NCI-H2227 treated with DMSO at 0.1 percent for 48 hours (cell line): ENCODE data around the gene PLEKHS1.
A peak's percentile ranks its signal among the peaks of the same experiment; 100 is the strongest.
"Not testable (repeated sequence)": the region's sequence is repeated elsewhere in the genome, so short reads cannot be mapped to it uniquely, and the experiment has no call there.

Source experiments
- DNase-seq: peaks from one replicate; lab custom pipeline; 2025; lab: John Stamatoyannopoulos, UW

PLEKHS1 gene

GRCh38 chr10:113740850-113741249 lies 10.6 kb upstream of the PLEKHS1 start:
- no peak for DNase-seq

- no peak for DNase-seq
Measured at GRCh38 chr10:113742466-113742865, 9.0 kb upstream of the PLEKHS1 start.

DNA sequence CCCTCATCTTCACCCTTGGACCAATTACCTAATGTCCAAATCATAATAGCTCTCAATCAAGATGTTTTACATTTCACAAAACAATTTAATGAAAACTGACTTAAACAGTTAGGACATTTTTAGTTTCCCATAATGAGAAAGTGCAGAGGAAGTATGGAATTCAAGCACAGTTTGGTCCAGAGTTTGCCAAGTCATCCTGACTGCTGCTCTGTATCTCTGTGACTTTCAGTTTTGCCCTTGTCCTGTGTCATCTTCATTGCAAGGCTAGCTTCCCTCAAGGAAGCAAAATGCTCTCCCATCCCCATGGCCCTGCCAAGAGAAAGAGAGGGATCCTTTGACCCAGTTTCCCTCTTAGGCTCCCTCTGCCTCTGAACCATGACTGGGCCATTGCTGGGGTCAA lies 7.9 kb upstream of the PLEKHS1 start:
- no peak for DNase-seq

GRCh38 chr10:113745374-113745773 lies 6.1 kb upstream of the PLEKHS1 start:
- DNase-seq, result no peak

DNA sequence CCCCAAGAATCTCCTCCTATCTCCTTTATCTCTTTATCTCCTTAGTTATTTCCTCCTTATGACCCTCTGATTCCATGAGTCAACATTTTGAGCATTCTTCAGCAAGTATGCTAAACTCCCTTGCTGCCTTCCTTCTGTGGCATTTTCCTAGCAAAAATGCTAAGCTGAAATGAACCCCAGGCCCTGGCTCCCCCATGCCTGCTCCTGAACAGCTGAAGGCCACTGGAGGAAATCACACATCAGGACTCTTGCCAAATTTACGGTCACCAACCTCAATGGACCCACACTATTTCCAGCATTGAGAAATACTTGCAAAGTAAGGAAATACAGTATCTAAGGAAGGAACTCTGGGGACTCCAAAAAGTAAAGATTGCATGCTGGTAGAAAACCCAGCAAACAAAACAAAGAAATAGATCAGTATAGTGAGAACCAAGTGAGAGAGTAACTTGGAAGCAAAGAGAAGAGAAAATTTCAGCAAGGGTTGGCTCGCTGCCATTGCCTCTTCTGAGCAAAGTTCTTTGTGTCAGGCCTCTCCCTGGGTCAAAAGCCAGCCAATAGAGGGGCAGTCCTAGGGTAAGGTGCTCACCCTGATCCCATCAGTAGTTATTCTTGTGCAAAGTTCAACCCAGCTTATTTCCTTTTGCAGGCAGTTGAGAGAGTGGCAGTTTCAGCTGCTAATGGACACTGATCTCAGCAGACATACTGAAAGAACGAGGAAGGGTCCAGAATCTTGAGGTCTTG lies 5.1 kb upstream of the PLEKHS1 start:
- DNase-seq, result no peak

DNA sequence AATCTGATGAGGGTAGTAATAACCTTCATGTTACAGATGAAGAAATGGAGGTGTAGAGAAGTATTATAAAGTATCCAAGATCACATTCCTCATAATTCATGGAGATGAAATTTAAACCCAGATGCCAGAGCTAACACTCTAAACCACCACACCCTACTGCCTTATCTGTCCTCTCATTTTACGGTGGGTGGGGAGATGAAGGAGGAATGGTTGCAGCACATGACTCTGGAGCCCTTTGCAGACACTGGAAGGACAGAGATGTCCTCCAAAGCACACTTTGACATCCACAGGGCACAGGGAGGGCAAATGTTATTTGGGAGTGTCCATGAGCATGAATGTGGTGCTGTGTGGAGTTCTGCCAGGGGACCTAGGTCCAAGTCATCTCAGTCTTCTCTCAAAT lies 1.1 kb downstream of the PLEKHS1 start:
- no peak for DNase-seq

- peak; percentile 69 for DNase-seq
Measured at GRCh38 chr10:113753020-113753692, 1.7 kb downstream of the PLEKHS1 start.

DNA sequence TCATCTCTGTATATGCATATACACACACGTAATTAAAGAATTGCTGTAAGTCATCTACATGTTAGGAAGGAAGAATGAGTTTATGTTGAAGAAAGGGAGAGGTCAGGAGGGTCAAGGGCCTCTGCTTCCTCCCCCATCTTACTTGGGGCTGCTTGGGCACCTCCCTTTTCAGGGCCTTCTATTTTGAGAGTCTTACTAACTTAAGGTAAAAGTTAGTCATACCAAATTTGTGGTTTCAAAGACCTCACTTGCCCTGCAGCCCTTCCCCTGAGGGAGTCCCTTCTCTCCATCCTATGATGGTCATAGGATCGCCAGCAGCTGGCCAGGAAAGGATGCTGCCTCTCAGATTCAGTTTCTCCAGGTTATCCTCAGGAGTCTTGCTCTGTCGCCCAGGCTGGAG lies 2.6 kb downstream of the PLEKHS1 start:
- DNase-seq, result no peak

GRCh38 chr10:113754768-113755167 lies 3.3 kb downstream of the PLEKHS1 start:
- no peak for DNase-seq

DNA sequence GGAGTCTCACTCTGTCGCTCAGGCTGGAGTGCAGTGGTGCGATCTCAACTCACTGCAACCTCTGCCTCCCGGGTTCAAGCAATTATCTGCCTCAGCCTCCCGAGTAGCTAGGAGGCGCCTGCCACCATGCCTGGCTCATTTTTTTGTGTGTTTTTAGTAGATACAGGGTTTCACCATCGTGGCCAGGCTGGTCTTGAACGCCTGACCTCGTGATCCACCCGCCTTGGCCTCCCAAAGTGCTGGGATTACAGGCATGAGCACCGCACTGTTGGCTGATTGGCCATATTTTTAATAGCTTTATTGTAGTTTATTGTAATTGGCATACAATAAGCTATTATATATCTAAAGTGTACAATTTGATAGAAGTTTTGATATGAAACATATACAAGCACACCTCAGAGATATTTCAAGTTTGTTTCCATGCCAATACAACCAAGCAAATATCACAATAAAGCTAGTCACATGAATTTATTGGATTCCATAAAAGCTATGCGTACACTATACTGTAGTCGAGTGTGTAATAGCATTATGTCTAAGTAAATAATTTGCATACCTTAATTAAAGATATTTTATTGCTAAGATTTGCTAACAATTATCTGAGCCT lies 5.6 kb downstream of the PLEKHS1 start:
- DNase-seq, result no peak

DNA sequence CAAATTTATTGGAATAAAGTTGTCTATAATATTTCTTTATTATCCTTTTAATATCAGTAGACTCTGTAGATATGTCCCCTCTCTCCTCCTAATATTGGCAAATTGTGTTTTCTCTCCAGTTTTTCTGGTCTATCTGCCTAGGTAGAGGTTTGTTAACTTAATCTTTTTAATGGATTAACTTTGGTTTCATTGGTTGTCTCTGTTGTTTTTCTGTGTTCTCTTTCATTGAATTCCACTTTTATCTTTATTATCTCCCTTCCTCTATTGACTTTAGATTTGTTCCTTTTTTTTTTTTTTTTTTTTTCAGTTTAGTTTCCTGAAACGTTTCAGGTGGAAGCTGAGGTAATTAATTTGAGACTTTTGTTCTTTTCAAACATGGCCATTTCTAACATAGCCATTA lies 10.6 kb downstream of the PLEKHS1 start:
- no peak for DNase-seq

DNA sequence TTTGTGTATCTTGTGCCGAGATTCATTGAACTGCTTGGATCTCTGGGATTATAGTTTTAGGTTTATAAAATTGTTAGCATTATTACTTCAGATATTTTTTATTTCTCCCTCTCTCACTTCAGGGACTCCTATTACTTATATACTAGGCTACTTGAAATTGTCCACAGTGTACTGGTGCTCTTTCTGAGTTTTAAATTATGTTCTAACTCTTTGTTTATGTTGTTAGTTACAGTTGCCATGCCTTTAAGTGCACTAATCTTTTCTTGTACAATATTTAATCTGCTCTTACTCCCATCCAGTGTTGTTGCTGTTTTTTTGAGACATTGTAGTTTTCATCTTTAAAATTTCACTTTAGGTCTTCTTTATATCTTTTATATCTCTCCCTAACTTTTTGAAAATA lies 13.1 kb downstream of the PLEKHS1 start:
- DNase-seq, result peak; percentile 1

DNA sequence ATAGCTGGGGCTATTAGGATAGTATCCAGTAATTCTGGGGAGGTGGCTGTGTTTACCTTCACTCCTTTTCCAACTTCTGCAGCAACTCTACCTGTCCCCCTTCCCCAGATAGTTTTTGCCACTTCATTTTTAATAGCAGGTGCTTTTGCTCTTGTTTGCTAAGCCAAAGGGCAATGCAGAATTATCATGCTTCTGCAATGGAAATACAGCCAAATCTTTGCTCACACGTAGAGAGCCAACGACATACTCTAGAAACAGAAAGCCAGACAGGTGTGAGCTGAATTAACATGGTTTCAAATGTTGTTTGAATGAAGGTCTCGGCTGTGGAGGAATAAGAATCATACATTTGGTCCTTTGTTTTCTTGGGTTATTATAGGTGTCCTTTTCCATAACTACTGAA lies 14.4 kb downstream of the PLEKHS1 start:
- DNase-seq, result no peak

- no peak for DNase-seq
Measured at GRCh38 chr10:113767222-113767621, 15.7 kb downstream of the PLEKHS1 start.

DNA sequence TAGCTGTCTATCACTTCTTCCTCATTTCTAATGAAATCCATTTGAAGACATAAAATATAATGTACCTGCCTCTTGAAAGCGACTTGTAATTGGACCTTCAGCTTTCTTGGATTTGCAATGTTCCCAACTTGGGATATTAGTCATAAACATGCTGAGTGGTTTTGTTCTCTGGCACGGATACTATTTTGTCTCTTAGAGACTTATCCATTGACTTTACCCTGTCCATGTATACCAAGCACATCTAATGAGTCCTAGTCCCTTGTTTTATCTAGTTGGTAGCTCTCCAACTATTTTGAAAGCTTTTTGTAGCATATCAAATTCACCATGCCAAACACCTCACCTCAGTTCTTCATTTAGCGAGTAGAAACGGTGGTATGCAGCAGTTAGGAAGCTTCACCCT lies 18.9 kb downstream of the PLEKHS1 start:
- DNase-seq, result no peak

GRCh38 chr10:113771131-113771530 lies 19.6 kb downstream of the PLEKHS1 start:
- DNase-seq, result not testable (repeated sequence)

DNA sequence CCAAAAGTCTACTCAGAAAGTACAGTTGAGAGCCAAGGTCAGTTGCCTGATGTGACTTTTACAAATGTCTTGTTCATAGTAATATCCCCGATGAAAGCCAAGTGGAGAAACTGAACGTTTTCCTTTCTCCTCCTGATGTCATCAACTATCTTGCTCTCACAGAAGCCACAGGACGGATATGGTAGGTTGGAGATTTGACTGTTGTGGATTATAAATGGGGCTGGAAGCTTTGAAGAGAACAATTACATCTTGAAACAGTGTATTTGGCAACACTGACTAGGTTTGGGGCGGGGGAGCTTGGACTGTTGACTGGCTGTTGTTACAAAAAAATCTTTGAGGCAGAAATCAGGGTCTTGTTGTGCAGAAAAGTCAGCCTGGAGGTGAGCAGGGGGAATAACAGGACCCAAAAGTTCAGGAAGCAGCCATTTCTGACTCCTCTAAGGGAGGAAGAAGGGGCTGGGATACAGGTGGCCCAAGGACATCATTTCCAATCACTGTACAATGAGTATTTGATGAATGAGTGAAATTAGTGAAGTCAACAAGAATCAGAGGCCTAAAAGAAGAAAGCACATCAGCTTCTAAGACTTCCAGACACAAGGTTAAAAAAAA lies 24.3 kb downstream of the PLEKHS1 start:
- DNase-seq, result no peak

DNA sequence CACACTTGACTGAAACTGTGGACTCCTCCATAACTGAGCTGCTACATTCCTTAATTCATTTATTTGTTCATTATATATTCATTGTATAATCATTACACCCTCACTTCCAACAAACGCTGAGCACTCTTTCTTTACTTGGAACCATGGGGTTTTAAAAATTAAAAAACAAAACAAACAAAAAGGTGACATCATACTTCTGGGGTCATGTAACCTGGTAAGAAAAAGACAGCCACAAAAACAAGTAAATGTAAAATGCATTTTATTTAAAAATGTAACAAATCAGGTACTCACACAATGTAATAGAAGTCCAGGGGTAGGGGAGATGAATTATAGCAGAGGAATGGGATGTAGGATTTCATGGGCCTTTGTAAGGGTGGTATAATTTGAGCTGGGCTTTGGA lies 25.1 kb downstream of the PLEKHS1 start:
- DNase-seq, result no peak

DNA sequence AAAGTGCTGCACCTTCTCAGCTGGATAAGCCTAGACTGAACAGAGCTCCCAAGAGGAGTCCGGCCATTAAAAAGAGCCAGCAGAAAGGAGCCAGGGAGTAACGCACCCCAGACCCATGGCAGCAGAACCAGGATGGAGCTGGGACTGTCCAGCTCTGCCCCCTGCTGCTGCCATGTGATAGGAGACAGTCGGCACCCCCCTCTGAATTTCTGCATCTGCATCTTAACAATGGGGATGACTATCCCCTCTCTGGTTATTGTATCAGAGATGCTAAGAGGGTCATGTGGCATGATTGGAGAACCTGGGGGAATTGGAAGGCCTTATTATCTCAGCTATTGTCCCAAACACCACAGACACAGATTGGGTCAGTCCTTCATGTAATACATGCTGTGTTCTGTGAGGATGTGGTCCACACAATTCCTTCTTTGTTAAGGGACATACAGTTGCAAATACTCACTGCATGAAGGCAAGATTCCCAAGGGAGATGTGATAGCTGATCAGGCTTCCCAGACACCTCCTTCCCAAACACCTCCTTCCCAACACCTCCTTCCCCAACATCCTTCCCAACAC lies 29.3 kb downstream of the PLEKHS1 start:
- no peak for DNase-seq

GRCh38 chr10:113782367-113782766 lies 30.9 kb downstream of the PLEKHS1 start:
- DNase-seq, result no peak

DNA sequence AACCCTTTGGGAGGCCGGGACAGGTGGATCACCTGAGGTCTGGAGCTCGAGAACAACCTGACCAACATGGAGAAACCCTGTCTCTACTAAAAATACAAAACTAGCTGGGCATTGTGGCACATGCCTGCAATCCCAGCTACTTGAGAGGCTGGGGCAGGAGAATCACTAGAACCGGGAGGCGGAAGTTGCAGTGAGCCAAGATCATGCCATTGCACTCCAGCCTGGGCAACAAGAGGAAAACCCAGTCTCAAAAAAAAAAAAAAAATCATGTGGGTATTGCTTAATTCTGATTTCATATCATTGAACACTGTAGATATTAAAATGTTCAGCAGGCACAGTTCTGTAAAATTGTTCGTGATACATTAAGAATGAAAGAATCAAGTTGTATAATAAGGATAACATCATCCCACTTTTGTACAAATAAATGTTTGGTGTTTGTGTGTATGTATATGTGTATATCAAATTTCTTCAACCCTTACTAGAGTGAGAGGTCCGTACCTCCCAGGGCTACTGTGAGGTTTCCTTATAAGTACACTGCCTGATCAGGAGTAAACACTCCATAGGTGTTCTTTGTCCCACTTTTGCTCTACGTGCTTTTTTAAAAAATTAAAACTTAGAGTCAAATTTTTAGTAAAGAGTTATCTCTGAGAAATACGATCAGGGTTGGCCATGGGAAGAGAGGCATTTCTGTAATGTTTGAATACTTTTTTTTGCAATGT lies 31.7 kb downstream of the PLEKHS1 start:
- no peak for DNase-seq

GRCh38 chr10:113788604-113789083 lies 37.2 kb downstream of the PLEKHS1 start:
- no peak for DNase-seq
